GM23338 (cell line): Measurements from ENCODE around the gene INS. TPM values are rescaled to one million over a fixed set of nuclear protein-coding genes. Genes with fewer than 3 reads are reported as not detected.

Experiments
- CREB1 ChIP-seq: fragments of 250-450 bp; sonication (Bioruptor Pico); IDR thresholded peaks from 2 replicates; pipeline ENCODE4 v1.5.0; 2020; ENCODE audit warnings: low read depth, mild to moderate bottlenecking, moderate library complexity
- EZH2 ChIP-seq: fragments of 200-600 bp; sonication (generic); IDR thresholded peaks from one replicate; pipeline ENCODE4 v1.8.0; 2017; ENCODE audit warnings: antibody characterized with exemption, mild to moderate bottlenecking, low read depth; ENCODE audit not compliant: unreplicated experiment
- EZH2phosphoT487 ChIP-seq: fragments of 200-600 bp; sonication (generic); IDR thresholded peaks from one replicate; pipeline ENCODE4 v1.8.1; 2018; ENCODE audit warnings: antibody characterized with exemption; ENCODE audit not compliant: unreplicated experiment
- JUNB ChIP-seq: IDR thresholded peaks from one replicate; pipeline ENCODE4 v1.6.1; 2016; ENCODE audit warnings: antibody characterized with exemption; ENCODE audit not compliant: unreplicated experiment
- NANOG ChIP-seq: IDR thresholded peaks from 2 replicates; pipeline ENCODE4 v1.6.1; 2016; ENCODE audit warnings: antibody characterized with exemption, borderline replicate concordance
- POLR2AphosphoS5 ChIP-seq: IDR thresholded peaks from 2 replicates; pipeline ENCODE4 v1.6.1; 2016; ENCODE audit warnings: antibody characterized with exemption, low read depth
- REST ChIP-seq: IDR thresholded peaks from one replicate; pipeline ENCODE4 v1.6.1; 2018; ENCODE audit warnings: antibody characterized with exemption; ENCODE audit not compliant: unreplicated experiment
- STAT1 ChIP-seq: IDR thresholded peaks from one replicate; pipeline ENCODE4 v1.6.1; 2016; ENCODE audit warnings: antibody characterized with exemption; ENCODE audit not compliant: unreplicated experiment
- ZNF114 ChIP-seq: fragments of 250-450 bp; sonication (Bioruptor Pico); IDR thresholded peaks from 2 replicates; pipeline ENCODE4 v1.5.0; 2020; ENCODE audit warnings: mild to moderate bottlenecking, moderate library complexity
- ZNF331 ChIP-seq: fragments of 250-450 bp; sonication (Bioruptor Pico); IDR thresholded peaks from 2 replicates; pipeline ENCODE4 v1.5.0; 2020; ENCODE audit warnings: low read depth, mild to moderate bottlenecking, moderate library complexity
- ZNF462 ChIP-seq: fragments of 250-450 bp; sonication (Bioruptor Pico); IDR thresholded peaks from 2 replicates; pipeline ENCODE4 v1.5.0; 2020; ENCODE audit warnings: mild to moderate bottlenecking, moderate library complexity
- polyA plus RNA-seq: library from polyadenylated mRNA; unstranded; fragments of >200 nt; fragmentation: Nextera tagmentation; extraction: Ambion mirVana; gene quantifications from 2 replicates; pipeline ENCODE4 v1.2.1, GENCODE V29; 2016
- total RNA-seq: library from RNA; depleted of rRNA; stranded (reverse); fragments of >200 nt; shearing (Covaris generic); gene quantifications from 2 replicates; pipeline ENCODE4 v1.2.3, GENCODE V29; 2014
- TF ChIP-seq, protein P1 (sequence below): IDR thresholded peaks from 2 replicates; pipeline ENCODE4 v1.6.1; 2016; ENCODE audit warnings: antibody characterized with exemption

Gene INS
- total and polyA plus RNA-seq, 2 experiments from 2014 or later: not detected

GRCh38 chr11:2187280-2187707 lies 26.3 kb upstream of the INS start (continued):
- no peak for TF ChIP-seq ZNF462 (CRISPR knock-in tag)
- TF ChIP-seq EZH2phosphoT487: no peak
- TF ChIP-seq, protein P1, sequence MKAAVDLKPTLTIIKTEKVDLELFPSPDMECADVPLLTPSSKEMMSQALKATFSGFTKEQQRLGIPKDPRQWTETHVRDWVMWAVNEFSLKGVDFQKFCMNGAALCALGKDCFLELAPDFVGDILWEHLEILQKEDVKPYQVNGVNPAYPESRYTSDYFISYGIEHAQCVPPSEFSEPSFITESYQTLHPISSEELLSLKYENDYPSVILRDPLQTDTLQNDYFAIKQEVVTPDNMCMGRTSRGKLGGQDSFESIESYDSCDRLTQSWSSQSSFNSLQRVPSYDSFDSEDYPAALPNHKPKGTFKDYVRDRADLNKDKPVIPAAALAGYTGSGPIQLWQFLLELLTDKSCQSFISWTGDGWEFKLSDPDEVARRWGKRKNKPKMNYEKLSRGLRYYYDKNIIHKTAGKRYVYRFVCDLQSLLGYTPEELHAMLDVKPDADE: no peak
- TF ChIP-seq POLR2AphosphoS5: no peak
- no peak for TF ChIP-seq STAT1
- TF ChIP-seq EZH2: no peak
- TF ChIP-seq REST: no peak
- no peak for TF ChIP-seq ZNF114 (CRISPR knock-in tag)
- no peak for TF ChIP-seq JUNB
- no peak for TF ChIP-seq NANOG
- TF ChIP-seq CREB1 (CRISPR knock-in tag): no peak
- no peak for TF ChIP-seq ZNF331 (CRISPR knock-in tag)
